GM12864 (cell line): ENCODE results near the gene SEMA3C.

Experiments used
- DNase-seq: peaks from one replicate; pipeline ENCODE4 v3.0.0-alpha.2; 2011; ENCODE audit warnings: low read depth
- H3K4me3 ChIP-seq: 2 replicates; pipeline ENCODE4 v1.5.1; 2011; ENCODE audit warnings: mild to moderate bottlenecking, low read depth, low read length, control low read depth
- CTCF ChIP-seq: IDR thresholded peaks from 2 replicates; pipeline ENCODE4 v1.5.1; 2011; ENCODE audit warnings: low read depth, mild to moderate bottlenecking, moderate library complexity, low read length, control low read depth, inconsistent platforms; ENCODE audit errors: missing control alignments

SEMA3C gene

GRCh38 chr7:80749270-80749669 lies 169.6 kb downstream of the SEMA3C start:
- H3K4me3 ChIP-seq: no peak overlapping the region
- no peak for TF ChIP-seq CTCF
- no peak for DNase-seq

- no peak overlapping the region for H3K4me3 ChIP-seq
- TF ChIP-seq CTCF: no peak
- DNase-seq: no peak
Measured at GRCh38 chr7:80748363-80749042, 170.3 kb downstream of the SEMA3C start.

GRCh38 chr7:80740778-80741545 lies 177.9 kb downstream of the SEMA3C start:
- TF ChIP-seq CTCF: no peak
- H3K4me3 ChIP-seq: no peak overlapping the region
- DNase-seq: no peak

- DNase-seq: no peak
- no peak for TF ChIP-seq CTCF
- H3K4me3 ChIP-seq: no peak overlapping the region
Measured at GRCh38 chr7:80736371-80737125, 182.3 kb downstream of the SEMA3C start.

GRCh38 chr7:80735330-80735729 lies 183.5 kb downstream of the SEMA3C start:
- TF ChIP-seq CTCF: no peak
- DNase-seq: no peak
- H3K4me3 ChIP-seq: no peak overlapping the region

GRCh38 chr7:80734011-80734410 lies 184.8 kb downstream of the SEMA3C start:
- no peak for DNase-seq
- no peak for TF ChIP-seq CTCF
- no peak overlapping the region for H3K4me3 ChIP-seq
